GM19372 (cell line): ENCODE data around the gene SMIM43.
A peak's percentile ranks its signal among the peaks of the same experiment; 100 is the strongest.

Experiments used
- ATAC-seq: cut with Tn5 transposase; IDR thresholded peaks from one replicate; pipeline ENCODE4 v1.9.1; 2021; ENCODE audit warnings: mild to moderate bottlenecking, low read depth, moderate library complexity; ENCODE audit not compliant: unreplicated experiment

The SMIM43 gene

GRCh38 chr4:121764702-121765367 is at the start of gene SMIM43:
SMIM43 (minus strand) TSS chr4:121765164; CDS start chr4:121765105, 59 bp downstream.
- ATAC-seq, result no peak

GRCh38 chr4:121814756-121815155 is 49.8 kb upstream of the SMIM43 start:
- no peak for ATAC-seq

GRCh38 chr4:121811122-121811521 is 46.2 kb upstream of the SMIM43 start:
- no peak for ATAC-seq

GRCh38 chr4:121806411-121806810 is 41.4 kb upstream of the SMIM43 start:
- no peak for ATAC-seq

- ATAC-seq, result no peak
Observed at GRCh38 chr4:121801715-121802075, 36.7 kb upstream of the SMIM43 start.

- ATAC-seq, result peak; percentile 81
Observed at GRCh38 chr4:121800961-121801714, 36.2 kb upstream of the SMIM43 start, which contains the start of gene EXOSC9. EXOSC9 (plus strand) TSS chr4:121801323; CDS start chr4:121801425, 102 bp downstream.

GRCh38 chr4:121800638-121800960 is 35.6 kb upstream of the SMIM43 start:
- peak; percentile 30 for ATAC-seq

- ATAC-seq, result no peak
Observed at GRCh38 chr4:121799867-121800501, 35.0 kb upstream of the SMIM43 start.

GRCh38 chr4:121799208-121799823 is 34.4 kb upstream of the SMIM43 start:
- ATAC-seq, result no peak

- ATAC-seq, result no peak
Observed at GRCh38 chr4:121796283-121796682, 31.3 kb upstream of the SMIM43 start.

- no peak for ATAC-seq
Observed at GRCh38 chr4:121794505-121795188, 29.7 kb upstream of the SMIM43 start.

- ATAC-seq, result no peak
Observed at GRCh38 chr4:121792966-121793365, 28.0 kb upstream of the SMIM43 start.

- ATAC-seq, result no peak
Observed at GRCh38 chr4:121791481-121791880, 26.5 kb upstream of the SMIM43 start.

- ATAC-seq, result no peak
Observed at GRCh38 chr4:121790976-121791375, 26.0 kb upstream of the SMIM43 start.

GRCh38 chr4:121789960-121790829 is 25.2 kb upstream of the SMIM43 start:
- ATAC-seq, result no peak

- no peak for ATAC-seq
Observed at GRCh38 chr4:121789455-121789854, 24.5 kb upstream of the SMIM43 start.

- ATAC-seq, result no peak
Observed at GRCh38 chr4:121788896-121789295, 23.9 kb upstream of the SMIM43 start.

- no peak for ATAC-seq
Observed at GRCh38 chr4:121786221-121786620, 21.3 kb upstream of the SMIM43 start.

- ATAC-seq, result no peak
Observed at GRCh38 chr4:121785479-121785878, 20.5 kb upstream of the SMIM43 start.

GRCh38 chr4:121784975-121785374 is 20.0 kb upstream of the SMIM43 start:
- no peak for ATAC-seq
